K562 (cell line): ENCODE data around the gene WT1. TPM values are rescaled to one million over a fixed set of nuclear protein-coding genes. Genes with fewer than 3 reads are reported as not detected.

Experiments used
- CBFA2T3 ChIP-seq: fragments of 450-650 bp; IDR thresholded peaks from 2 replicates; pipeline ENCODE4 v1.6.1; 2017
- CEBPB ChIP-seq: fragments of 450-650 bp; IDR thresholded peaks from 2 replicates; pipeline ENCODE4 v1.6.1; 2016; ENCODE audit warnings: missing genetic modification characterization, missing compliant biosample characterization
- CXXC5 ChIP-seq: fragments of 250-450 bp; sonication (Bioruptor Pico); IDR thresholded peaks from 2 replicates; pipeline ENCODE4 v1.8.0; 2022; ENCODE audit warnings: inconsistent platforms, mild to moderate bottlenecking, moderate library complexity
- JUN ChIP-seq, 2 experiments: sonication (generic) in 1 of 2; formaldehyde crosslinking in 1 of 2; IDR thresholded peaks; 2 replicates each; pipeline versions ENCODE4 v1.6.1 to v1.8.0; 2012 to 2022; ENCODE audit warnings: borderline replicate concordance in 2 of 2, mild to moderate bottlenecking in 2 of 2, improper control_type of control experiment in 1 of 2, low read depth in 1 of 2, low read length in 1 of 2, missing genetic modification reagents in 1 of 2
- ZNF316 ChIP-seq: fragments of 450-650 bp; IDR thresholded peaks from 2 replicates; pipeline ENCODE4 v1.6.1; 2016
- polyA plus RNA-seq, 8 experiments: library from polyadenylated mRNA; depleted of rRNA in 4 of 8; stranded (reverse) in 5 of 8; unstranded in 3 of 8; fragments of >200 nt; fragmentation: Nextera tagmentation in 2 of 8; fragmentation: Illumina TruSeq in 1 of 8; extraction: Ambion mirVana in 2 of 8; extraction: Trizol in 1 of 8; gene quantifications; 2 replicates each; pipeline versions ENCODE4 v1.2.1 to v1.2.3, GENCODE V29; 2011 to 2014; ENCODE audit warnings: inconsistent platforms in 1 of 8, missing spikeins in 1 of 8
- total RNA-seq, 7 experiments: library from RNA; depleted of rRNA in 6 of 7; stranded (reverse); fragments of >200 nt in 6 of 7; fragmentation: Illumina TruSeq in 2 of 7; extraction: Trizol in 2 of 7; gene quantifications; 2 replicates each; pipeline versions ENCODE4 v1.2.1 to v1.2.3, GENCODE V29; 2011 to 2021; ENCODE audit warnings: low replicate concordance in 1 of 7
- TF ChIP-seq, protein P1 (sequence below), 2 experiments: fragments of 450-650 bp in 1 of 2; sonication (generic) in 1 of 2; formaldehyde crosslinking in 1 of 2; IDR thresholded peaks in 1 of 2; conservative IDR thresholded peaks in 1 of 2; 2 replicates each; pipeline versions ENCODE4 v1.6.1 to v1.8.1; 2016 to 2023; ENCODE audit warnings: mild to moderate bottlenecking in 2 of 2, moderate library complexity in 2 of 2, inconsistent platforms in 1 of 2, missing genetic modification reagents in 1 of 2
- TF ChIP-seq, protein P2 (sequence below): sonication (generic); formaldehyde crosslinking; IDR thresholded peaks from 2 replicates; pipeline ENCODE4 v1.8.1; 2022; ENCODE audit warnings: missing genetic modification reagents
- TF ChIP-seq, protein P3 (sequence below): fragments of 250-450 bp; sonication (Bioruptor Pico); IDR thresholded peaks from 2 replicates; pipeline ENCODE4 v1.8.0; 2021; ENCODE audit warnings: mild to moderate bottlenecking, moderate library complexity

The WT1 gene
- total and polyA plus RNA-seq, 9 of the 15 experiments (the other 6 are each of a cell fraction or from before 2014, with no cell fraction given) = 7.1 to 33.8 (median 19.4) TPM

DNA sequence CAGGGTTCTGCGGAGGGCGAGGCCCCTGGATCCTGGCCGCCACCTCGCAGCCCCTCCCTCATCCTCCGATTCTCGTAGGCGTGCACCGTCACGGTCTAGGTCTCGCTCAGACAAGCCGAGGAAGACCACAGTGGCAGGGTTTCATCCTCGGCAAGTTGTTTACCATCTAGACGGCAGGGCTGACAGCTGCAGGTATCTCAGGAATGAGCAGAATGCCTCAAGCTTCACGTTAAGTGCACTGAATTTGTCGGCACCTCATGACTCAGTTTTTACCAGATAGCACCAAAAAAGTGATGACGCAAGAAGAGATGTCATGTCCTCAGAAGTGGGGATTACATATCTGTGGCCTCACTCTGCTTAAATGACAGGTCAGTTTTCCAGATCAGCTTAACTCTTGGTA is 35.1 kb downstream of the WT1 start (continued):
- TF ChIP-seq CBFA2T3 = peak; percentile 5; the same call in 1 of the 2 replicates
- TF ChIP-seq JUN (IDR thresholded peaks at IDR 0.05; ENCODE audit: borderline replicate concordance, low read depth, low read length) = 0 out of 2 replicates have a peak, but pooled peaks have one; percentile 17
- no peak for TF ChIP-seq JUN (CRISPR knock-in tag; IDR thresholded peaks at IDR 0.05; ENCODE audit: borderline replicate concordance)
- TF ChIP-seq, protein P1, sequence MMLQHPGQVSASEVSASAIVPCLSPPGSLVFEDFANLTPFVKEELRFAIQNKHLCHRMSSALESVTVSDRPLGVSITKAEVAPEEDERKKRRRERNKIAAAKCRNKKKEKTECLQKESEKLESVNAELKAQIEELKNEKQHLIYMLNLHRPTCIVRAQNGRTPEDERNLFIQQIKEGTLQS (IDR thresholded peaks at IDR 0.05) = peak; percentile 92
- TF ChIP-seq, protein P1 (CRISPR knock-in tag; conservative IDR thresholded peaks at IDR 0.05) = no peak
- 0 out of 2 replicates have a peak, but pooled peaks have one; percentile 22 for TF ChIP-seq CXXC5 (CRISPR knock-in tag)
- TF ChIP-seq CEBPB = peak; percentile 90
- TF ChIP-seq, protein P2, sequence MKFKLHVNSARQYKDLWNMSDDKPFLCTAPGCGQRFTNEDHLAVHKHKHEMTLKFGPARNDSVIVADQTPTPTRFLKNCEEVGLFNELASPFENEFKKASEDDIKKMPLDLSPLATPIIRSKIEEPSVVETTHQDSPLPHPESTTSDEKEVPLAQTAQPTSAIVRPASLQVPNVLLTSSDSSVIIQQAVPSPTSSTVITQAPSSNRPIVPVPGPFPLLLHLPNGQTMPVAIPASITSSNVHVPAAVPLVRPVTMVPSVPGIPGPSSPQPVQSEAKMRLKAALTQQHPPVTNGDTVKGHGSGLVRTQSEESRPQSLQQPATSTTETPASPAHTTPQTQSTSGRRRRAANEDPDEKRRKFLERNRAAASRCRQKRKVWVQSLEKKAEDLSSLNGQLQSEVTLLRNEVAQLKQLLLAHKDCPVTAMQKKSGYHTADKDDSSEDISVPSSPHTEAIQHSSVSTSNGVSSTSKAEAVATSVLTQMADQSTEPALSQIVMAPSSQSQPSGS = peak; percentile 50; the same call in 1 of the 2 replicates
- peak; percentile 23; the same call in 1 of the 2 replicates for TF ChIP-seq ZNF316
- TF ChIP-seq, protein P3, sequence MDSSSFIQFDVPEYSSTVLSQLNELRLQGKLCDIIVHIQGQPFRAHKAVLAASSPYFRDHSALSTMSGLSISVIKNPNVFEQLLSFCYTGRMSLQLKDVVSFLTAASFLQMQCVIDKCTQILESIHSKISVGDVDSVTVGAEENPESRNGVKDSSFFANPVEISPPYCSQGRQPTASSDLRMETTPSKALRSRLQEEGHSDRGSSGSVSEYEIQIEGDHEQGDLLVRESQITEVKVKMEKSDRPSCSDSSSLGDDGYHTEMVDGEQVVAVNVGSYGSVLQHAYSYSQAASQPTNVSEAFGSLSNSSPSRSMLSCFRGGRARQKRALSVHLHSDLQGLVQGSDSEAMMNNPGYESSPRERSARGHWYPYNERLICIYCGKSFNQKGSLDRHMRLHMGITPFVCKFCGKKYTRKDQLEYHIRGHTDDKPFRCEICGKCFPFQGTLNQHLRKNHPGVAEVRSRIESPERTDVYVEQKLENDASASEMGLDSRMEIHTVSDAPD (CRISPR knock-in tag) = peak; percentile 38; the same call in 1 of the 2 replicates
